K562 (cell line): ENCODE data around the gene RITA1. TPM values are rescaled to one million over a fixed set of nuclear protein-coding genes. Genes with fewer than 3 reads are reported as not detected.

Experiments used
- ATAC-seq: fragments of 200-7000 bp; cut with Tn5 transposase; 3 replicates; pipeline ENCODE4 v1.9.1; 2020; ENCODE audit warnings: moderate library complexity
- BruUV-seq: library from RNA; stranded (reverse); fragments of 400-500 nt; replicated peaks from 2 replicates; lab custom pipeline; 2021; lab: Mats Ljungman, UMichigan
- CTCF ChIA-PET: fragments of 300-600 bp; formaldehyde crosslinking; extraction: SDS; loops from one replicate; lab custom pipeline; 2021; ENCODE audit warnings: low intra/inter-chr PET ratio; lab: Yijun Ruan, JAX
- POLR2A ChIA-PET: fragments of 300-600, 350-650 bp; sonication (Branson Sonifier 250); formaldehyde crosslinking; extraction: SDS; loops from one replicate; lab custom pipeline; 2021; ENCODE audit warnings: antibody characterized with exemption, inconsistent platforms; lab: Yijun Ruan, JAX
- DNase-seq, 4 experiments: peaks; one replicate each; pipeline versions ENCODE4 v3.0.0 to v3.0.0-alpha.2; 2011 to 2018; ENCODE audit warnings: low spot score in 3 of 4, mixed read lengths in 3 of 4; ENCODE audit errors: extremely low read depth in 1 of 4
- FAIRE-seq: peaks from 2 replicates; lab custom pipeline; 2011; peaks lifted over from hg19 to GRCh38; lab: Jason Lieb, UNC
- H2AFZ ChIP-seq: 2 replicates; pipeline ENCODE4 v1.6.0; 2011; ENCODE audit warnings: low read depth, low read length, control low read depth, inconsistent platforms
- H3K27ac ChIP-seq: fragments of 200-600 bp; 3 replicates; pipeline ENCODE4 v1.8.0; 2011; ENCODE audit warnings: low read depth, mild to moderate bottlenecking, control low read depth, inconsistent platforms, low read length, moderate library complexity, mixed read lengths; ENCODE audit errors: extremely low read depth
- H3K27me3 ChIP-seq, 2 experiments: fragments of 300-600 bp in 1 of 2; 2 replicates in 1 of 2; 3 replicates in 1 of 2; pipeline versions ENCODE4 v1.6.0 to v1.8.0; 2011; ENCODE audit warnings: inconsistent platforms in 2 of 2, low read length in 2 of 2, mild to moderate bottlenecking in 1 of 2, mixed read lengths in 1 of 2, moderate library complexity in 1 of 2; ENCODE audit not compliant: control insufficient read depth in 2 of 2, insufficient read depth in 2 of 2
- H3K36me3 ChIP-seq: fragments of 300-600 bp; 3 replicates; pipeline ENCODE4 v1.8.0; 2011; ENCODE audit warnings: mild to moderate bottlenecking, low read length, inconsistent platforms; ENCODE audit not compliant: control insufficient read depth, insufficient read depth
- H3K4me1 ChIP-seq, 2 experiments: fragments of 200-600 bp in 1 of 2; replicated peaks in 1 of 2; 2 replicates in 1 of 2; 3 replicates in 1 of 2; pipeline versions ENCODE4 v1.5.1 to v1.8.0; 2011; ENCODE audit warnings: inconsistent platforms in 2 of 2, low read length in 2 of 2, mild to moderate bottlenecking in 1 of 2, mixed read lengths in 1 of 2, moderate library complexity in 1 of 2; ENCODE audit not compliant: control insufficient read depth in 2 of 2, insufficient read depth in 2 of 2
- H3K4me2 ChIP-seq: 2 replicates; pipeline ENCODE4 v1.6.1; 2011; ENCODE audit warnings: low read length, control low read depth, inconsistent platforms, mixed read lengths; ENCODE audit not compliant: insufficient read depth
- H3K4me3 ChIP-seq: fragments of 200-600 bp; sonication (generic), shearing (Covaris generic); 2 replicates; pipeline ENCODE4 v1.5.1; 2016; ENCODE audit warnings: control low read depth, inconsistent platforms
- H3K79me2 ChIP-seq: fragments of 200-600 bp; 3 replicates; pipeline ENCODE4 v1.8.0; 2011; ENCODE audit warnings: low read length, inconsistent platforms; ENCODE audit not compliant: control insufficient read depth, insufficient read depth
- H3K9ac ChIP-seq, 2 experiments: 2 replicates each; pipeline versions ENCODE4 v1.6.0 to v1.6.1; 2011; ENCODE audit warnings: low read depth in 2 of 2, low read length in 2 of 2, control low read depth in 1 of 2, inconsistent platforms in 1 of 2, mild to moderate bottlenecking in 1 of 2, mixed read lengths in 1 of 2; ENCODE audit not compliant: insufficient read depth in 1 of 2
- H3K9me1 ChIP-seq: one replicate; pipeline ENCODE4 v1.6.0; 2011; ENCODE audit warnings: inconsistent platforms, mild to moderate bottlenecking, low read length, moderate library complexity; ENCODE audit not compliant: control insufficient read depth, insufficient read depth
- H3K9me3 ChIP-seq: replicated peaks from 2 replicates; pipeline ENCODE4 v1.5.1; 2011; ENCODE audit warnings: low read depth, low read length, inconsistent platforms; ENCODE audit not compliant: control insufficient read depth, insufficient read depth
- H4K20me1 ChIP-seq: replicated peaks from 2 replicates; pipeline ENCODE4 v1.6.1; 2011; ENCODE audit warnings: low read length, inconsistent platforms, mixed read lengths; ENCODE audit not compliant: control insufficient read depth, insufficient read depth
- E2F5 ChIP-seq: sonication (generic); formaldehyde crosslinking; IDR thresholded peaks from 2 replicates; pipeline ENCODE4 v1.8.0; 2022; ENCODE audit warnings: mild to moderate bottlenecking, missing genetic modification reagents
- HMGN3 ChIP-seq: IDR thresholded peaks from 2 replicates; pipeline ENCODE4 v1.6.1; 2011; ENCODE audit warnings: borderline replicate concordance, low read depth, mild to moderate bottlenecking, mixed read lengths, low read length; ENCODE audit not compliant: insufficient read length; ENCODE audit errors: extremely low read depth
- ILF3 ChIP-seq: fragments of 450-650 bp; IDR thresholded peaks from 2 replicates; pipeline ENCODE4 v1.6.1; 2018; ENCODE audit warnings: antibody characterized with exemption, mild to moderate bottlenecking, moderate library complexity, borderline replicate concordance
- POLR2AphosphoS5 ChIP-seq: IDR thresholded peaks from 2 replicates; pipeline ENCODE4 v1.6.1; 2011; ENCODE audit warnings: mild to moderate bottlenecking, low read depth, low read length, moderate library complexity; ENCODE audit not compliant: control insufficient read depth, insufficient read depth
- PPARD ChIP-seq: fragments of 250-450 bp; sonication (Bioruptor Pico); IDR thresholded peaks from 2 replicates; pipeline ENCODE4 v1.8.0; 2022; ENCODE audit warnings: inconsistent platforms, mild to moderate bottlenecking, moderate library complexity
- REST ChIP-seq, 2 experiments: fragments of 450-650 bp; formaldehyde crosslinking in 1 of 2; IDR thresholded peaks; 2 replicates each; pipeline versions ENCODE4 v1.4.0 to v1.6.1; 2014 to 2020; ENCODE audit warnings: mild to moderate bottlenecking in 2 of 2, borderline replicate concordance in 1 of 2, low read depth in 1 of 2
- ZNF583 ChIP-seq: fragments of 250-450 bp; sonication (Bioruptor Pico); IDR thresholded peaks from 2 replicates; pipeline ENCODE4 v1.4.0; 2020
- WGBS: fragments of 100-300 bp; shearing (Covaris generic); methylation state at CpG from one replicate; pipeline ENCODE4 v1.1.6; 2016; ENCODE audit warnings: low coverage, mixed read lengths; ENCODE audit not compliant: insufficient coverage; ENCODE audit errors: missing lambda C conversion rate; 5-methylcytosine and 5-hydroxymethylcytosine counted together
- in situ Hi-C: fragments of 300-500 bp; cut with MboI; formaldehyde crosslinking; loops from 4 replicates; pipeline ENCODE4 v1.15.0; 2018; ENCODE audit warnings: inconsistent platforms, mixed read lengths
- intact Hi-C: fragments of 100-400 bp; cut with micrococcal nuclease; formaldehyde crosslinking; loops from 2 replicates; pipeline ENCODE4 v1.14.2; 2022
- polyA plus RNA-seq, 8 experiments: library from polyadenylated mRNA; depleted of rRNA in 4 of 8; stranded (reverse) in 5 of 8; unstranded in 3 of 8; fragments of >200 nt; fragmentation: Nextera tagmentation in 2 of 8; fragmentation: Illumina TruSeq in 1 of 8; extraction: Ambion mirVana in 2 of 8; extraction: Trizol in 1 of 8; gene quantifications; 2 replicates each; pipeline versions ENCODE4 v1.2.1 to v1.2.3, GENCODE V29; 2011 to 2014; ENCODE audit warnings: inconsistent platforms in 1 of 8, missing spikeins in 1 of 8
- total RNA-seq, 7 experiments: library from RNA; depleted of rRNA in 6 of 7; stranded (reverse); fragments of >200 nt in 6 of 7; fragmentation: Illumina TruSeq in 2 of 7; extraction: Trizol in 2 of 7; gene quantifications; 2 replicates each; pipeline versions ENCODE4 v1.2.1 to v1.2.3, GENCODE V29; 2011 to 2021; ENCODE audit warnings: low replicate concordance in 1 of 7
- TF ChIP-seq, protein P1 (sequence below): fragments of 450-650 bp; formaldehyde crosslinking; IDR thresholded peaks from 2 replicates; pipeline ENCODE4 v1.4.0; 2020; ENCODE audit warnings: mild to moderate bottlenecking, moderate library complexity

Gene RITA1
- total and polyA plus RNA-seq, 9 of the 15 experiments (the other 6 are each of a cell fraction or from before 2014, with no cell fraction given), result 2.8 to 40.4 (median 18.0) TPM

DNA sequence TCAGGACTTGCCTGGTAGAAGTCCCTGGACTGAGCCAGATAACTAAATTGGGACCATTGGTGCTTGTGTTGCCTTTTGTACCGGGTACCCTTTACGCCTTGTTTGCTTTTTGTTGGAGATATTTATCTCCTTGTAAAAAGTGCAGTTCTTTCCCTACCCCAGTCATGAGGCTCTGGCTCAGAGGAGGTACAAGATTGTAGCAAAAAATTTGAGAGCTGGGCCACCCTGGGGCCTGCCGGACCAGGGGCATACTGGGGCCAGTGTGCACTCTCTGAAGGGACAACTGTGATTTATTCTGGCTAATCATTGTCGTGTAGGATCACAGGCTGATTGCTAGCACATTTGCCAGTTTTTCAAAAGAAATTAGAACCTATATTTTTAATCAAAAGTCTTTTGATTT lies 49.0 kb downstream of the RITA1 start (continued):
- TF ChIP-seq HMGN3 (no peak), ILF3 (no peak)
- TF ChIP-seq, protein P1, sequence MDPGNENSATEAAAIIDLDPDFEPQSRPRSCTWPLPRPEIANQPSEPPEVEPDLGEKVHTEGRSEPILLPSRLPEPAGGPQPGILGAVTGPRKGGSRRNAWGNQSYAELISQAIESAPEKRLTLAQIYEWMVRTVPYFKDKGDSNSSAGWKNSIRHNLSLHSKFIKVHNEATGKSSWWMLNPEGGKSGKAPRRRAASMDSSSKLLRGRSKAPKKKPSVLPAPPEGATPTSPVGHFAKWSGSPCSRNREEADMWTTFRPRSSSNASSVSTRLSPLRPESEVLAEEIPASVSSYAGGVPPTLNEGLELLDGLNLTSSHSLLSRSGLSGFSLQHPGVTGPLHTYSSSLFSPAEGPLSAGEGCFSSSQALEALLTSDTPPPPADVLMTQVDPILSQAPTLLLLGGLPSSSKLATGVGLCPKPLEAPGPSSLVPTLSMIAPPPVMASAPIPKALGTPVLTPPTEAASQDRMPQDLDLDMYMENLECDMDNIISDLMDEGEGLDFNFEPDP (CRISPR knock-in tag), result no peak
- TF ChIP-seq, all 486 proteins: peak for 2

DNA sequence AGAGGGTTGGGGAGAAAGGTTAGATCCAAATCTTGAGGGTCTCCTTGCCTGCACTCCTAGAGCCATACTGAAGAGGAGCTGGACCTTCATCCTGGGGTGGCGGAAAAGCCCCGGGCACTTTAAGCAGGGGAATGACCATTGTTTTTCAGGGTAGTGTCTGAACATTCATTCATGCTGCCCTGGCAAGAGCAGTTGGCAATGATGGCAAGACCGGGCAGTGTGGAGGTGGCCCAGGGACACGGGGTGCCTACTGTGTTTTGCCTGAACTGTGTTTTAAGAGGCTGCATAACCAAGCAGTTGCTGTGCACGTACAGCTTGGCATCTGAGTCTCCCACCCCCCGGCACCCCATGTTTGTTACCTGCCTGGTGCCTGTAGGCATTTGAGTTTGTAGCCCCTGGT lies 50.5 kb downstream of the RITA1 start:
- POLR2A ChIA-PET, result interaction anchor here (0.6 to 1.4 kb wide), 3 partner anchors 10 to 305 kb away, joined by 3 to 6 read pairs (median 4); no protein-coding TSS in a partner anchor
- TF ChIP-seq REST (IDR thresholded peaks at IDR 0.05; ENCODE audit: borderline replicate concordance) (no peak), REST (CRISPR knock-in tag; IDR thresholded peaks at IDR 0.05; ENCODE audit: low read depth) (no peak), ZNF583 (CRISPR knock-in tag) (no peak), E2F5 (no peak), POLR2AphosphoS5 (no peak), PPARD (CRISPR knock-in tag) (no peak)

More for the DNA sequence above, 50.5 kb downstream of the RITA1 start:
- Histone ChIP-seq H3K4me1 (peaks cover 40 to 55% of the 10 kb centered on the region in 2 experiments), H3K27ac (no peak overlapping the region), H4K20me1 (no peaks in the 10 kb centered on the region), H3K9me1 (peaks cover 1% of the 10 kb centered on the region), H3K27me3 (no peaks in the 10 kb centered on the region; a peak in 1 of 5 replicates), H3K9ac (no peak overlapping the region; a peak in 1 of 4 replicates), H2AFZ (no peak overlapping the region), H3K4me2 (no peak overlapping the region), H3K4me3 (no peak overlapping the region), H3K9me3 (peaks cover 4% of the 10 kb centered on the region), H3K36me3 (peaks cover 42% of the 10 kb centered on the region), H3K79me2 (no peaks in the 10 kb centered on the region)
- CTCF ChIA-PET, result interaction anchor here (0.6 kb wide), 1 partner anchor 76 kb away, joined by 3 read pairs; no protein-coding TSS in a partner anchor
- BruUV-seq, result no TSS peak
- DNase-seq, result no peak
- in situ Hi-C loops, result no loop called here
- no peak for FAIRE-seq
- 79% methylated on average over 6 of the region's 6 CpGs for WGBS
- intact Hi-C loops, result loop anchor here (5.0 kb wide), 1 partner anchor 39 kb away; no protein-coding TSS in a partner anchor
- ATAC-seq, result no peak
